Mesenchymal stem cell (in vitro differentiated cells and primary cell): ENCODE data around the gene TTLL8.
A peak's percentile ranks its signal among the peaks of the same experiment; 100 is the strongest.

ENCODE experiments used
- DNase-seq: peaks from one replicate; pipeline ENCODE4 v3.0.0-alpha.2; 2013
- H2AFZ ChIP-seq: one replicate; pipeline ENCODE4 v1.6.1; 2013; ENCODE audit warnings: low read depth, mild to moderate bottlenecking, control low read depth, inconsistent platforms, low read length, moderate library complexity
- H2AK5ac ChIP-seq: 2 replicates; pipeline ENCODE4 v1.6.1; 2013; ENCODE audit warnings: low read length, moderate library complexity, mild to moderate bottlenecking, inconsistent platforms; ENCODE audit not compliant: severe bottlenecking
- H2BK120ac ChIP-seq: one replicate; pipeline ENCODE4 v1.6.1; 2013; ENCODE audit warnings: low read depth, mild to moderate bottlenecking, inconsistent platforms, low read length, moderate library complexity
- H2BK12ac ChIP-seq, 2 experiments: one replicate each; pipeline ENCODE4 v1.6.1; 2013; ENCODE audit warnings: inconsistent platforms in 2 of 2, low read length in 2 of 2, mild to moderate bottlenecking in 2 of 2, moderate library complexity in 2 of 2, control low read depth in 1 of 2
- H2BK15ac ChIP-seq: one replicate; pipeline ENCODE4 v1.6.1; 2013; ENCODE audit warnings: mild to moderate bottlenecking, low read depth, inconsistent platforms; ENCODE audit not compliant: poor library complexity, severe bottlenecking
- H2BK5ac ChIP-seq: 2 replicates; pipeline ENCODE4 v1.6.1; 2013; ENCODE audit warnings: low read depth, mild to moderate bottlenecking, low read length, control low read depth, inconsistent platforms; ENCODE audit not compliant: poor library complexity, severe bottlenecking
- H3K14ac ChIP-seq, 2 experiments: one replicate each; pipeline ENCODE4 v1.6.1; 2013; ENCODE audit warnings: inconsistent platforms in 2 of 2, low read length in 2 of 2, control low read depth in 1 of 2, mild to moderate bottlenecking in 1 of 2, moderate library complexity in 1 of 2
- H3K18ac ChIP-seq, 2 experiments: one replicate each; pipeline ENCODE4 v1.6.1; 2013; ENCODE audit warnings: inconsistent platforms in 2 of 2, low read length in 2 of 2, control low read depth in 1 of 2, low read depth in 1 of 2, mild to moderate bottlenecking in 1 of 2
- H3K23ac ChIP-seq, 2 experiments: one replicate each; pipeline ENCODE4 v1.6.1; 2013; ENCODE audit warnings: inconsistent platforms in 2 of 2, low read length in 2 of 2, mild to moderate bottlenecking in 2 of 2, moderate library complexity in 2 of 2, control low read depth in 1 of 2
- H3K27ac ChIP-seq: 2 replicates; pipeline ENCODE4 v1.5.1; 2013; ENCODE audit warnings: mild to moderate bottlenecking, moderate library complexity, low read length, control low read depth, inconsistent platforms; ENCODE audit not compliant: poor library complexity, severe bottlenecking
- H3K27me3 ChIP-seq, 2 experiments: 2 replicates each; pipeline versions ENCODE4 v1.6.1 to v1.7.0; 2013; ENCODE audit warnings: low read length in 2 of 2, mild to moderate bottlenecking in 2 of 2, moderate library complexity in 2 of 2, control low read depth in 1 of 2, inconsistent platforms in 1 of 2; ENCODE audit not compliant: control insufficient read depth in 1 of 2, insufficient read depth in 1 of 2
- H3K36me3 ChIP-seq, 2 experiments: 2 replicates each; pipeline versions ENCODE4 v1.6.1 to v1.7.0; 2013; ENCODE audit warnings: low read length in 2 of 2, control low read depth in 1 of 2, inconsistent platforms in 1 of 2, low read depth in 1 of 2, mild to moderate bottlenecking in 1 of 2; ENCODE audit not compliant: insufficient read depth in 2 of 2, control insufficient read depth in 1 of 2
- H3K4ac ChIP-seq, 2 experiments: one replicate each; pipeline ENCODE4 v1.6.1; 2013; ENCODE audit warnings: inconsistent platforms in 2 of 2, low read length in 2 of 2, mild to moderate bottlenecking in 2 of 2, moderate library complexity in 2 of 2, control low read depth in 1 of 2, low read depth in 1 of 2
- H3K4me1 ChIP-seq: 2 replicates; pipeline ENCODE4 v1.6.1; 2013; ENCODE audit warnings: low read depth, low read length, control low read depth; ENCODE audit not compliant: control insufficient read depth, insufficient read depth
- H3K4me2 ChIP-seq: 2 replicates; pipeline ENCODE4 v1.6.1; 2013; ENCODE audit warnings: low read length, mild to moderate bottlenecking, inconsistent platforms; ENCODE audit not compliant: poor library complexity, severe bottlenecking
- H3K4me3 ChIP-seq, 2 experiments: 2 replicates each; pipeline versions ENCODE4 v1.5.1 to v1.7.0; 2013; ENCODE audit warnings: low read length in 2 of 2, mild to moderate bottlenecking in 2 of 2, control low read depth in 1 of 2, low read depth in 1 of 2; ENCODE audit not compliant: insufficient read depth in 1 of 2
- H3K79me1 ChIP-seq: replicated peaks from 2 replicates; pipeline ENCODE4 v1.6.1; 2013; ENCODE audit warnings: mild to moderate bottlenecking, control low read depth, low read length, inconsistent platforms; ENCODE audit not compliant: poor library complexity, severe bottlenecking
- H3K9ac ChIP-seq: 2 replicates; pipeline ENCODE4 v1.7.0; 2013; ENCODE audit warnings: mild to moderate bottlenecking, low read length, moderate library complexity
- H3K9me3 ChIP-seq: 2 replicates; pipeline ENCODE4 v1.7.0; 2013; ENCODE audit warnings: mild to moderate bottlenecking, low read length; ENCODE audit not compliant: control insufficient read depth
- H4K8ac ChIP-seq: one replicate; pipeline ENCODE4 v1.6.1; 2013; ENCODE audit warnings: inconsistent platforms, mild to moderate bottlenecking, low read length, moderate library complexity
- H4K91ac ChIP-seq: one replicate; pipeline ENCODE4 v1.6.1; 2013; ENCODE audit warnings: mild to moderate bottlenecking, low read length, inconsistent platforms
- WGBS: methylation state at CpG from one replicate; pipeline ENCODE4 v1.1.7; 2013; ENCODE audit warnings: mixed read lengths; 5-methylcytosine and 5-hydroxymethylcytosine counted together

The TTLL8 gene

DNA sequence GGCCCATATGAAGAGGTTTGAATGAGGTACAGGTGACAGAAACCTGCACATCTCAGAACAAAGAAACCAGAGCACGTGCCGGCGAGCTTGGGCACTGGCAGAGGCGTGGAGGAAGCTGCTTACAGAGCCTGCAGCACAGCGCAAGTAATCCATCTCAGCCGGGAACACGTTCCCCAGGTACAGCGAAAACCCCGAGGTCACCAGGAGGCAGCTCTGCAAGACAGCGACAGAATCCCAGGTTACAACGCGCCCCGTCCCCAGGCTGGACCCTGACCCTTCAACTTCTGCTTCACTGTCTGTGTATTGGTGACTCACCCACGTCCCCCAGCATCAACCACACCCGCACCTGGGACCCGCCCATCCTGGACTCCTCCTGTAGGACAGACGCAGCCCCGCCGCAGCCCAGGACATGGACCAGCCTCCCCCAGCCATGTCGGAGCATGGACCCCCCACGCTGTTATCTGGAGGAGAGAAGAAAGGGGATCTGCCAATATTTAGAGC lies 24.9 kb upstream of the TTLL8 start:
- Histone ChIP-seq H2AK5ac (no peak overlapping the region), H3K79me1 (no peaks in the 10 kb centered on the region), H3K4ac (no peak overlapping the region), H3K4me2 (no peak overlapping the region), H4K91ac (no peak overlapping the region), H3K9ac (no peak overlapping the region), H3K27me3 (peaks cover 20 to 44% of the 10 kb centered on the region in 2 experiments), H2BK12ac (no peak overlapping the region), H3K36me3 (peaks cover 0 to 3% of the 10 kb centered on the region in 2 experiments), H2BK5ac (no peak overlapping the region), H3K4me1 (peaks cover 2% of the 10 kb centered on the region), H3K23ac (no peak overlapping the region), H2BK120ac (no peak overlapping the region), H2BK15ac (no peak overlapping the region), H3K27ac (no peak overlapping the region), H3K14ac (peak overlapping the region in 1 of 2 experiments; percentile 42), H3K4me3 (no peak overlapping the region), H2AFZ (no peak overlapping the region), H3K18ac (no peak overlapping the region), H3K9me3 (no peaks in the 10 kb centered on the region), H4K8ac (no peak overlapping the region)
- no peak for DNase-seq
- 96% methylated on average over 14 of the region's 21 CpGs for WGBS

GRCh38 chr22:50082197-50082715 lies 24.2 kb upstream of the TTLL8 start:
- Histone ChIP-seq H4K91ac (no peak overlapping the region), H2AK5ac (no peak overlapping the region), H3K27me3 (peaks cover 20 to 40% of the 10 kb centered on the region in 2 experiments), H3K4ac (no peak overlapping the region), H3K23ac (no peak overlapping the region), H3K9me3 (no peaks in the 10 kb centered on the region), H2BK120ac (no peak overlapping the region), H2BK5ac (no peak overlapping the region), H2BK15ac (no peak overlapping the region), H3K14ac (no peak overlapping the region), H3K4me1 (peaks cover 2% of the 10 kb centered on the region), H3K79me1 (no peaks in the 10 kb centered on the region), H2AFZ (no peak overlapping the region), H3K36me3 (peaks cover 0 to 3% of the 10 kb centered on the region in 2 experiments), H3K4me2 (no peak overlapping the region), H4K8ac (no peak overlapping the region), H2BK12ac (no peak overlapping the region), H3K9ac (no peak overlapping the region), H3K4me3 (no peak overlapping the region), H3K18ac (no peak overlapping the region), H3K27ac (no peak overlapping the region)
- no peak for DNase-seq
- WGBS, result 93% methylated on average over 18 of the region's 18 CpGs

DNA sequence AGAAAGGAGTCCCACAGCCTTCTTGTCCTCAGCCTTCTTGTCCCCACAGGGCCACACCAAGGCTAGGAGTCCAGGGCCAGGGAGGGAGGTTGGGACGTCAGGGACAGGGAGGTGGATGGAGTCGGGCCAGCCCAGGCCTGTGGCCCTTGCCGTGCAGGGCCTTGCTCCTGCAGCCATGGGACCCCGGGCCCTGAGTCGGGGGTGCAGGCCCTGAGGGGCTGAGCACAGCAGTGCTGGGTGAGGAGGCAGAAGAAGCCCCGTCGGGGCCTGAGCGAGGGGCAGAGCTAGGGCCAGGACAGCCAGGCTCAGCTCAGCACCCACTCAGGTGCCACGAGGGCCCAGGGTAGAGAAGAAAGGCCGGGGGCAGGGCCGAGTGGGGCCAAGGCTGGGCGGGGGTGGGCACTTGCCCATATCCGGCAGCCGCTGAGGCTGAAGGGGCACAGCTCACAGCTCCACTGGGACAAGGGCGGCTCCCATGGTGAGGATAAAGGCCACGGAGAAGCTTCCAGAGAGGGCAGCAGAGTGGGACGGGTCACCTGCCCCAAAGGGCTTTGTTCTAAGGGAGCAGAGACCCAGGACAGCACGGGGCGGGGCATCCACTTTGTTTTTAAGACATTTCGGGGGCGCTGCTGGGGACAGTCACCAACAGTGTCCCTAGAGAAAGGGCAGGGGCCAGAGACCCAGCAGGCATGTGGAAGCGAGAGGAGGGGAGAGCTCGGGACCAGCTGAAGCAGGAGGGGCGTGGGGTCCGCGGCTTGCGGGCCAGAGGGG lies 23.5 kb upstream of the TTLL8 start:
- H3K23ac ChIP-seq, result peak overlapping the region in 1 of 2 experiments; percentile 50
- H3K4ac ChIP-seq, result no peak overlapping the region
- H2BK15ac ChIP-seq, result no peak overlapping the region
- H3K9me3 ChIP-seq, result no peaks in the 10 kb centered on the region
- no peaks in the 10 kb centered on the region for H3K79me1 ChIP-seq
- H3K27ac ChIP-seq, result no peak overlapping the region
- peaks cover 2% of the 10 kb centered on the region for H3K4me1 ChIP-seq
- H3K4me2 ChIP-seq, result no peak overlapping the region
- H3K27me3 ChIP-seq, result peaks cover 20 to 43% of the 10 kb centered on the region in 2 experiments
- DNase-seq, result no peak
- no peak overlapping the region for H4K8ac ChIP-seq
- no peak overlapping the region for H3K18ac ChIP-seq
- no peak overlapping the region for H2AFZ ChIP-seq
- no peak overlapping the region for H3K9ac ChIP-seq
- no peak overlapping the region for H3K14ac ChIP-seq
- H3K36me3 ChIP-seq, result peaks cover 0 to 3% of the 10 kb centered on the region in 2 experiments
- no peak overlapping the region for H2BK5ac ChIP-seq
- WGBS, result 94% methylated on average over 27 of the region's 27 CpGs
- no peak overlapping the region for H2BK120ac ChIP-seq
- no peak overlapping the region for H2BK12ac ChIP-seq
- no peak overlapping the region for H4K91ac ChIP-seq
- no peak overlapping the region for H3K4me3 ChIP-seq
- H2AK5ac ChIP-seq, result no peak overlapping the region

GRCh38 chr22:50080077-50080465 lies 22.0 kb upstream of the TTLL8 start:
- Histone ChIP-seq H3K4me1 (peaks cover 2% of the 10 kb centered on the region), H3K14ac (no peak overlapping the region), H2BK15ac (no peak overlapping the region), H3K23ac (no peak overlapping the region), H3K9me3 (no peaks in the 10 kb centered on the region), H2BK5ac (no peak overlapping the region), H2BK12ac (no peak overlapping the region), H3K79me1 (no peaks in the 10 kb centered on the region), H3K27me3 (peaks cover 15 to 43% of the 10 kb centered on the region in 2 experiments), H3K4me3 (no peak overlapping the region), H3K9ac (no peak overlapping the region), H4K8ac (no peak overlapping the region), H2AFZ (no peak overlapping the region), H2BK120ac (no peak overlapping the region), H3K4ac (no peak overlapping the region), H2AK5ac (no peak overlapping the region), H3K27ac (no peak overlapping the region), H3K36me3 (peaks cover 0 to 3% of the 10 kb centered on the region in 2 experiments), H4K91ac (no peak overlapping the region), H3K18ac (no peak overlapping the region), H3K4me2 (no peak overlapping the region)
- DNase-seq, result no peak
- 93% methylated on average over 13 of the region's 13 CpGs for WGBS
